GM23248 (cell line): ENCODE measurements around the gene BCL2. TPM values are rescaled to one million over a fixed set of nuclear protein-coding genes. Genes with fewer than 3 reads are reported as not detected.
A peak's percentile ranks its signal among the peaks of the same experiment; 100 is the strongest.

Experiments used
- DNase-seq: peaks from one replicate; pipeline ENCODE4 v3.0.0-alpha.2; 2015
- H2AFZ ChIP-seq: fragments of 200-600 bp; sonication (generic); 2 replicates; pipeline ENCODE4 v1.6.1; 2016; ENCODE audit warnings: antibody characterized with exemption
- H3F3A ChIP-seq: fragments of 200-600 bp; sonication (generic); 2 replicates; pipeline ENCODE4 v1.6.1; 2016; ENCODE audit warnings: mild to moderate bottlenecking, antibody characterized with exemption, mixed run types; ENCODE audit not compliant: insufficient read depth
- H3K27ac ChIP-seq: fragments of 200-600 bp; sonication (generic); 2 replicates; pipeline ENCODE4 v1.5.1; 2016; ENCODE audit warnings: mild to moderate bottlenecking
- H3K27me3 ChIP-seq: fragments of 200-600 bp; sonication (generic); replicated peaks from 2 replicates; pipeline ENCODE4 v1.6.1; 2016; ENCODE audit warnings: mild to moderate bottlenecking; ENCODE audit not compliant: insufficient read depth
- H3K36me3 ChIP-seq: fragments of 200-600 bp; sonication (generic); 2 replicates; pipeline ENCODE4 v1.6.1; 2016; ENCODE audit warnings: low read depth, mild to moderate bottlenecking
- H3K4me1 ChIP-seq: fragments of 200-600 bp; sonication (generic); 2 replicates; pipeline ENCODE4 v1.6.1; 2016; ENCODE audit warnings: mild to moderate bottlenecking; ENCODE audit not compliant: insufficient read depth
- H3K4me2 ChIP-seq: fragments of 200-600 bp; sonication (generic); one replicate; pipeline ENCODE4 v1.6.1; 2016; ENCODE audit warnings: mild to moderate bottlenecking; ENCODE audit not compliant: unreplicated experiment
- H3K4me3 ChIP-seq: fragments of 200-600 bp; sonication (generic); 2 replicates; pipeline ENCODE4 v1.5.1; 2016; ENCODE audit warnings: mild to moderate bottlenecking
- H3K79me2 ChIP-seq: fragments of 200-600 bp; sonication (generic); 2 replicates; pipeline ENCODE4 v1.6.1; 2016; ENCODE audit warnings: mild to moderate bottlenecking; ENCODE audit not compliant: insufficient read depth
- H3K9ac ChIP-seq: fragments of 200-600 bp; sonication (generic); 2 replicates; pipeline ENCODE4 v1.6.1; 2016; ENCODE audit warnings: mild to moderate bottlenecking
- H3K9me2 ChIP-seq: fragments of 200-600 bp; sonication (generic); 2 replicates; pipeline ENCODE4 v1.6.1; 2016; ENCODE audit warnings: mixed run types, mild to moderate bottlenecking, moderate library complexity; ENCODE audit not compliant: insufficient read depth
- H3K9me3 ChIP-seq: fragments of 200-600 bp; sonication (generic); one replicate; pipeline ENCODE4 v1.6.1; 2017; ENCODE audit warnings: low read depth
- H4K20me1 ChIP-seq: fragments of 200-600 bp; sonication (generic); 2 replicates; pipeline ENCODE4 v1.6.0; 2016; ENCODE audit not compliant: insufficient read depth
- EZH2 ChIP-seq: fragments of 200-600 bp; sonication (generic); IDR thresholded peaks from 2 replicates; pipeline ENCODE4 v1.6.1; 2018; ENCODE audit warnings: antibody characterized with exemption, mild to moderate bottlenecking; ENCODE audit not compliant: insufficient read depth, poor library complexity, severe bottlenecking
- EZH2phosphoT487 ChIP-seq: fragments of 200-600 bp; sonication (generic); IDR thresholded peaks from 2 replicates; pipeline ENCODE4 v1.6.1; 2018; ENCODE audit warnings: antibody characterized with exemption, moderate library complexity, mild to moderate bottlenecking, low read depth; ENCODE audit not compliant: insufficient read depth
- WGBS, 2 experiments: methylation state at CpG; one replicate each; pipeline ENCODE4 v1.1.6; 2015 to 2017; ENCODE audit warnings: low lambda C conversion rate in 2 of 2, low coverage in 1 of 2; ENCODE audit errors: missing lambda C conversion rate in 2 of 2; 5-methylcytosine and 5-hydroxymethylcytosine counted together
- in situ Hi-C: fragments of 300-500 bp; cut with MboI; formaldehyde crosslinking; loops from 2 replicates; pipeline ENCODE4 v1.15.0; 2020
- polyA plus RNA-seq: library from polyadenylated mRNA; unstranded; fragments of >200 nt; fragmentation: Nextera tagmentation; extraction: Ambion mirVana; gene quantifications from 2 replicates; pipeline ENCODE4 v1.2.1, GENCODE V29; 2016
- total RNA-seq: library from RNA; depleted of rRNA; stranded (reverse); fragments of >200 nt; shearing (Covaris generic); gene quantifications from 2 replicates; pipeline ENCODE4 v1.2.3, GENCODE V29; 2014

Gene BCL2
- total and polyA plus RNA-seq, 2 experiments from 2014 or later = 0.30 to 1.5 TPM

DNA sequence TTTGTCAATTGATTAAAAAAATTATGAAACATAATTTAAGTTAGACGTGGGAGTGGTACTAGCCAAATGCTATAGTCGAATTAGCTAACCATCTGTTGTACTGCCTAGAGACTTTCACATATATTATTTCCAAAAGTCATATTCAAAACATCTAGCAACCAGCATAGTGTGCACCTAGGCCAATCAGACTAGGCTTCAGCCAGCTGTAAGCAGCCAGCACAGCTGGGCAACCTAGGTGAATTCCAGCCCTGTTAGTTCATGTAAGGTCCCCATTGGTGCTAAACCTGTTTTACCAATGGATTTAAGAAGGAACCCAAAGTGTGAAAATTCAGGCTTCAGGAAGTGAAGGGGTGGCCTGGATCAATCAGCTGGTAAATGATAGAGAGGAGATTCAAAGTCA is 144.3 kb downstream of the BCL2 start:
- Histone ChIP-seq H3F3A (no peaks in the 10 kb centered on the region), H3K27me3 (no peaks in the 10 kb centered on the region), H3K4me2 (no peak overlapping the region), H3K9me3 (no peaks in the 10 kb centered on the region), H3K79me2 (no peaks in the 10 kb centered on the region), H3K27ac (no peak overlapping the region), H3K9me2 (no peaks in the 10 kb centered on the region), H2AFZ (no peak overlapping the region), H4K20me1 (no peaks in the 10 kb centered on the region), H3K4me1 (0 out of 2 replicates have a peak, but pooled peaks cover 7% of the 10 kb centered on the region), H3K9ac (no peak overlapping the region), H3K4me3 (no peak overlapping the region), H3K36me3 (no peaks in the 10 kb centered on the region)
- TF ChIP-seq EZH2 (no peak), EZH2phosphoT487 (no peak)
- no peak for DNase-seq
- WGBS, 2 experiments = 68 to 78% methylated on average over 2 of the region's 2 CpGs
- in situ Hi-C loops = no loop called here

DNA sequence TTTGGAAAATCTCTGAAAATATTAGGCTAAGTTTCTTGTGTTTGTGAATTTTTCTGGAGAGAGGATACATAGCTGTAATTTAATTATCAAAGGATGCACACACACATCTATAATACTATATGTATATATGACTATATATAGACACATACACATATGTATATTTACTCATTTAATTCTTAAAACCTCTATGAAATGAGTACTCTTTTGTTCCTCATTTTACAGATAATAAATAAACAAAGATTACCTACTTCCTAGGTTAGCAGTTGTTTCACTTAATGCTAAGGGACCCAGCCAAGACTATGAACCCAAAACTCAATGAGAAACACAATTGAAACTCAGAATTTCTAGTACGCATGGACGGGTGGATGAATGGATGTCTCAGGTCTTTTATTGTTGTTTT is 145.6 kb downstream of the BCL2 start:
- no peaks in the 10 kb centered on the region for H3K9me3 ChIP-seq
- WGBS, 2 experiments = 79 to 83% methylated on average over 2 of the region's 2 CpGs
- H2AFZ ChIP-seq = no peak overlapping the region
- H3K9me2 ChIP-seq = no peaks in the 10 kb centered on the region
- H3K9ac ChIP-seq = no peak overlapping the region
- H3K79me2 ChIP-seq = no peaks in the 10 kb centered on the region
- H3K4me3 ChIP-seq = no peak overlapping the region
- 0 out of 2 replicates have a peak, but pooled peaks cover 6% of the 10 kb centered on the region for H3K4me1 ChIP-seq
- no peak overlapping the region for H3K4me2 ChIP-seq
- no peaks in the 10 kb centered on the region for H4K20me1 ChIP-seq
- no peaks in the 10 kb centered on the region for H3K36me3 ChIP-seq
- DNase-seq = no peak
- no peaks in the 10 kb centered on the region for H3K27me3 ChIP-seq
- no peak for TF ChIP-seq EZH2
- no peak for TF ChIP-seq EZH2phosphoT487
- in situ Hi-C loops = no loop called here
- no peak overlapping the region for H3K27ac ChIP-seq
- no peaks in the 10 kb centered on the region for H3F3A ChIP-seq

DNA sequence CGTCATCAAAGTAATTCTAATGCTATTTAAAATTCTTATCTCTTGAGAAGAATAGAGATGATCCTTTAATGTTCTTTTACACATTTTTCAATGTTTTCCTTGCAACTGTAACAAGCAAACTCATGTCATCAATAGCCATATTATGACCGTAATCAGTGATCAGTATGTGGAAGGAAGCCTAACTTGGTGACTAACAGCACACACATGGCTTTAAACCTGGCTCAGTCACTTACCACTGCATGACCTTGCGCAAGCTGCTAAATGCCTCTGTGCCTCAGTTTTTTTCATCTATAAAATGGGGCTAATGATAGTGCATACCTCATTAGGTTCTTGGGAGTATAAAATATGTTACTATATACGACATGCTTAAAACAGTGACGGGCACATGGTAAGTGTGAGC is 149.7 kb downstream of the BCL2 start:
- no peaks in the 10 kb centered on the region for H4K20me1 ChIP-seq
- no peaks in the 10 kb centered on the region for H3K36me3 ChIP-seq
- no peaks in the 10 kb centered on the region for H3K9me3 ChIP-seq
- H3K79me2 ChIP-seq = no peaks in the 10 kb centered on the region
- no peak overlapping the region for H3K27ac ChIP-seq
- in situ Hi-C loops = no loop called here
- H3K9ac ChIP-seq = no peak overlapping the region
- 93 to 94% methylated on average over 5 of the region's 5 CpGs for WGBS, 2 experiments
- H3K9me2 ChIP-seq = no peaks in the 10 kb centered on the region
- TF ChIP-seq EZH2phosphoT487 (no peak), EZH2 (no peak)
- H3K4me2 ChIP-seq = no peak overlapping the region
- DNase-seq = peak; percentile 21
- no peaks in the 10 kb centered on the region for H3K4me1 ChIP-seq
- no peaks in the 10 kb centered on the region for H3F3A ChIP-seq
- no peak overlapping the region for H3K4me3 ChIP-seq
- H3K27me3 ChIP-seq = no peaks in the 10 kb centered on the region
- no peak overlapping the region for H2AFZ ChIP-seq

DNA sequence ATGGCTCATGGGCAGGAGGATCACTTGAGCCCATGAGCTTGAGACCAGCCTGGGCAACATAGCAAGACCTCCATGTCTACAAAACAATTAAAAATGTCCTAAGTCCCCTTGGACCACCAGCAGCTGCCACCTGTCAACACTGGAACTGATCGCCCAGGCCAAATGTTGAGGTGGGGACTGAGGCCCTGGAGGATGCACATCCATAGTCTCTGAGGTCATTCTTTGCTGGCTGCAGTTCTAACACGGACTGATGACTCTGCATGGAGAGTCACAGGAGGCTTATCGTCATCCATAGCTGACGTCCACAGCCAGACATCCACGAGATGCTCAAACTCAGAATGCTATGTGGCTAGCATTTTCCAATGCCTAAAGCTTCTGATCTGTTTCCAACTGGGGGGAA is 151.3 kb downstream of the BCL2 start:
- Histone ChIP-seq H3K9ac (no peak overlapping the region), H3K27ac (no peak overlapping the region), H4K20me1 (no peaks in the 10 kb centered on the region), H3K4me1 (no peaks in the 10 kb centered on the region), H3K79me2 (no peaks in the 10 kb centered on the region), H3K9me2 (no peaks in the 10 kb centered on the region), H3K36me3 (no peaks in the 10 kb centered on the region), H2AFZ (no peak overlapping the region), H3K27me3 (no peaks in the 10 kb centered on the region), H3K4me2 (no peak overlapping the region), H3K9me3 (no peaks in the 10 kb centered on the region), H3K4me3 (no peak overlapping the region), H3F3A (no peaks in the 10 kb centered on the region)
- TF ChIP-seq EZH2phosphoT487 = no peak
- no peak for TF ChIP-seq EZH2
- 71 to 75% methylated on average over 5 of the region's 5 CpGs for WGBS, 2 experiments
- in situ Hi-C loops = no loop called here
- DNase-seq = no peak

DNA sequence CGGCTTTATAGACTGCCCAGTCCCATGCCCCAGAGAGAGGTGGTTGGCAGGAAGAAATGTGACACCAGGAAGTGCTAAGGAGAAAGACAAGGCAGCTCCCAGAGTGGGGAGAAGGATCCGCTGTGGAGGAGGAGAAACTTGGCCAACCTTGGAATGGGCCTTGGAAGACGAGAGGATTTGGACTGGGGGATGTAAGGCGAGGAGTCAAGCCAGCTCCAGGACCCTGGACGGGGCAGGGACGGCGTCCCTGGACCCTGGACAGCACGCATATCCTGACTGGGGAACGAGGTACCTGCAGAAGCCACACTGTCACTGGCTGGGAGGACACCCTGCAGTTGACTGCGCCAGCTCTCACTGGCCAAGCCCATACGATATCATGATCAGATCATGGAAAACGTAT is 153.4 kb downstream of the BCL2 start:
- WGBS, 2 experiments = 84 to 89% methylated on average over 12 of the region's 12 CpGs
- Histone ChIP-seq H3K9me3 (no peaks in the 10 kb centered on the region), H3K79me2 (no peaks in the 10 kb centered on the region), H3K27ac (no peak overlapping the region), H3K9ac (no peak overlapping the region), H3K27me3 (no peaks in the 10 kb centered on the region), H2AFZ (no peak overlapping the region), H3K4me2 (no peak overlapping the region), H3K9me2 (no peaks in the 10 kb centered on the region), H3K4me3 (no peak overlapping the region), H4K20me1 (no peaks in the 10 kb centered on the region), H3K36me3 (no peaks in the 10 kb centered on the region), H3K4me1 (peaks cover 16% of the 10 kb centered on the region), H3F3A (peaks cover 16% of the 10 kb centered on the region)
- in situ Hi-C loops = no loop called here
- TF ChIP-seq EZH2 (no peak), EZH2phosphoT487 (no peak)
- DNase-seq = no peak
